Type B pancreatic cell (in vitro differentiated cells): ENCODE data around the gene UBXN11. TPM values are rescaled to one million over a fixed set of nuclear protein-coding genes. Genes with fewer than 3 reads are reported as not detected.

ENCODE experiments used
- DNase-seq: peaks from one replicate; pipeline ENCODE4 v3.0.0; 2021; ENCODE audit warnings: mixed read lengths; ENCODE audit not compliant: unreplicated experiment; ENCODE audit errors: extremely low spot score
- H3K27ac Mint-ChIP-seq: 2 replicates; pipeline ENCODE4 v1.8.0; 2021; ENCODE audit warnings: mild to moderate bottlenecking, mixed read lengths
- H3K27me3 Mint-ChIP-seq: 2 replicates; pipeline ENCODE4 v1.8.0; 2021; ENCODE audit warnings: mixed read lengths
- H3K36me3 Mint-ChIP-seq: 2 replicates; pipeline ENCODE4 v1.8.0; 2021; ENCODE audit warnings: mixed read lengths
- H3K4me1 Mint-ChIP-seq: one replicate; pipeline ENCODE4 v1.8.0; 2021; ENCODE audit warnings: mixed read lengths; ENCODE audit not compliant: unreplicated experiment
- H3K4me3 Mint-ChIP-seq: 2 replicates; pipeline ENCODE4 v1.8.0; 2021; ENCODE audit warnings: mild to moderate bottlenecking, mixed read lengths
- H3K9me3 Mint-ChIP-seq: 2 replicates; pipeline ENCODE4 v1.8.0; 2021; ENCODE audit warnings: mixed read lengths
- CTCF ChIP-seq: fragments of 200-600 bp; sonication (generic); conservative IDR thresholded peaks from 2 replicates; pipeline ENCODE4 v1.5.0; 2021; ENCODE audit warnings: antibody characterized with exemption, mild to moderate bottlenecking
- total RNA-seq: library from RNA; stranded (reverse); gene quantifications from 2 replicates; pipeline ENCODE4 v1.2.1, GENCODE V29; 2021; ENCODE audit warnings: low replicate concordance

Gene UBXN11
- total RNA-seq, 1 donor from 2014 or later: 50.5 TPM

GRCh38 chr1:26276432-26276838 lies 30.0 kb downstream of the UBXN11 start:
- no peak overlapping the region for H3K4me3 Mint-ChIP-seq
- TF ChIP-seq CTCF: no peak
- H3K27ac Mint-ChIP-seq: peak overlapping the region; percentile 89
- H3K9me3 Mint-ChIP-seq: no peaks in the 10 kb centered on the region
- no peaks in the 10 kb centered on the region for H3K27me3 Mint-ChIP-seq
- H3K36me3 Mint-ChIP-seq: peaks cover 28% of the 10 kb centered on the region
- H3K4me1 Mint-ChIP-seq: peaks cover 41% of the 10 kb centered on the region
- no peak for DNase-seq

DNA sequence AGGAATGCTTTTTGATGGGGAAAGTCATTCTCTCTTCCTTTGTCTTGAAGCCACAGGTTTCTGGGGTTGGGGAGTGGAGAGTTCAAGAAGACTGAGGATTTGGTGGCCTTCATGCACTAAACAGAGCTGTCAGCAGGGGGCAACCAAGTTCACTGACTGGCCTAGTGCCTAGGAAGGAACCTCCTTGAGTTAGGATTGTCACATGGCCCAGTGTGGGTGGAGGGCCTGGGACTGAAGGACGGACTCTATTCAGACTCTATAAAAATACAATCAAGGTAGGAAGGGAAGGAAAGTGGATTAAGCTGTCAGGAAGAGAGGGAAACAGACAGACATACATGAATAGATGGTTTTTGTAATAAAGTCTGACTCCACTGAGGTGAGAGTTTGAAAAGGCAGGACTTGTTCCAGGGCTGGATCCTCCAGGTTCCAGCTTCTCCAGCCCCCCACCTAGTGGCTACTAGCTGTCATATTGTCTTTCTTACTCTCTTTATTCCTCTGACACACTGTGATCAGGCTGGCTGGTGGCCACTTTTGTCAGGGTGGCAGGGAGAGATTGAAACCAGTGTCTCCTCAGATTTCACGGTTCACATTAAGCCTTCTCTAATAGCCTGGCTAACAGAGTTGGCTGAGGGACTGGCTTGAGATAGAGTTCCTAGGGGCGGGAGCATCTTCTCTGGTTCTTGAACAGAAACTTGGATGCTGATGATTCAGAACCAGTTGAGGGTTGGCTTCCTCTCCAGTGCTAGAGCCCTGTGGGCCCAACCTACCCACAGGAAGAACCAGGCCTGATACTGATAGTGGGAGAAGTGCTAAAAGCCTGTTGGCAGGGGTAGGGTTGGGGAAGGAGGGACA lies 30.6 kb downstream of the UBXN11 start:
- no peaks in the 10 kb centered on the region for H3K27me3 Mint-ChIP-seq
- H3K9me3 Mint-ChIP-seq: no peaks in the 10 kb centered on the region
- peak; percentile 83 for TF ChIP-seq CTCF
- H3K4me3 Mint-ChIP-seq: peak overlapping the region; percentile 45
- peaks cover 35% of the 10 kb centered on the region for H3K4me1 Mint-ChIP-seq
- H3K36me3 Mint-ChIP-seq: peaks cover 22% of the 10 kb centered on the region
- DNase-seq: peak; percentile 79
- H3K27ac Mint-ChIP-seq: peak overlapping the region; percentile 89

DNA sequence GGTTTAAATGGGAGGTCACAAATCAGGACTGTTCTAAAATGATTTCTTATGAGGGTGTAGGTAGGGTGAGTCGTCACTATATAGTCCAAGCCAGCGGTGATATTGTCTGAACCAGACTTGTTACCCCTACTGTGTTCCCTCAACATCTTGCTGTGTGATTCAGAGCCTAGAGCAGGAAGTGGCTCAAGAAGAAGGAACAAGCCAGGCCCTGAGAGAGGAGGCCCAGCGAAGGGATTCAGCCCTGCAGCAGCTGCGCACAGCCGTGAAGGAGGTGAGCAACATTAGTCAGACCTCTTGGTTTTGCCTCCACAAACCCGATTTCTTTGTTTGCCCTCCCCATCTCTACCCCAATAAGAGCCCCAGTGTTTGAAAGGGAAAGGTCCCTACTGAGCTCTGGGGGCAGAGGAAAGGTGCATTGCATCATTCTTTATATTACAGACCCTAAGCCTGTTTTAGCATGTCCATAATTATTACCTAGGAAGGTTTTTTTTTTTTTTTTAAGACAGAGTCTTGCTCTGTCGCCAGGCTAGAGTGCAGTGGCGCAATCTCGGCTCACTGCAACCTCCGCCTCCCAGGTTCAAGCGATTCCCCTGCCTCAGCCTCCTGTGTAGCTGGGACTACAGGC lies 31.5 kb downstream of the UBXN11 start:
- no peak for TF ChIP-seq CTCF
- no peak overlapping the region for H3K4me3 Mint-ChIP-seq
- no peaks in the 10 kb centered on the region for H3K9me3 Mint-ChIP-seq
- H3K36me3 Mint-ChIP-seq: peaks cover 22% of the 10 kb centered on the region
- DNase-seq: no peak
- no peaks in the 10 kb centered on the region for H3K27me3 Mint-ChIP-seq
- H3K4me1 Mint-ChIP-seq: peaks cover 35% of the 10 kb centered on the region
- H3K27ac Mint-ChIP-seq: peak overlapping the region; percentile 89

DNA sequence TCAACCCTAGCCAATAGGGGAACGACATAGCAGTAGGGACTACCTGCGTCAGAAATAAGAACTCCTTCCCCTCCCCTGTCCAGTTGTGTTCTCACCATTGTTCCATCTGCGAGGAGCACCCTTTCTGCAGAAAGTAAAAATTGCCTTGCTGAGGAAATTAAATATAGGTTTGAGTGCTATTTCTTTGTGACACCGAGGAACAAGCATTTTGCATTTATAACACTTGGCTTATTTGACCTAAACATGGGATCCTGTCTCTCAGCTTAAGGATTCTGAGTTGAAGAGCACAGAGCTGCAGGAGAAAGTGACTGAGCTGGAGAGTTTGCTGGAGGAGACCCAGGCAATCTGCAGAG lies 37.3 kb downstream of the UBXN11 start:
- Mint-ChIP-seq H3K9me3 (no peaks in the 10 kb centered on the region), H3K27ac (no peak overlapping the region), H3K4me1 (no peaks in the 10 kb centered on the region), H3K4me3 (no peak overlapping the region), H3K36me3 (peaks cover 31% of the 10 kb centered on the region), H3K27me3 (no peaks in the 10 kb centered on the region)
- no peak for DNase-seq
- no peak for TF ChIP-seq CTCF

DNA sequence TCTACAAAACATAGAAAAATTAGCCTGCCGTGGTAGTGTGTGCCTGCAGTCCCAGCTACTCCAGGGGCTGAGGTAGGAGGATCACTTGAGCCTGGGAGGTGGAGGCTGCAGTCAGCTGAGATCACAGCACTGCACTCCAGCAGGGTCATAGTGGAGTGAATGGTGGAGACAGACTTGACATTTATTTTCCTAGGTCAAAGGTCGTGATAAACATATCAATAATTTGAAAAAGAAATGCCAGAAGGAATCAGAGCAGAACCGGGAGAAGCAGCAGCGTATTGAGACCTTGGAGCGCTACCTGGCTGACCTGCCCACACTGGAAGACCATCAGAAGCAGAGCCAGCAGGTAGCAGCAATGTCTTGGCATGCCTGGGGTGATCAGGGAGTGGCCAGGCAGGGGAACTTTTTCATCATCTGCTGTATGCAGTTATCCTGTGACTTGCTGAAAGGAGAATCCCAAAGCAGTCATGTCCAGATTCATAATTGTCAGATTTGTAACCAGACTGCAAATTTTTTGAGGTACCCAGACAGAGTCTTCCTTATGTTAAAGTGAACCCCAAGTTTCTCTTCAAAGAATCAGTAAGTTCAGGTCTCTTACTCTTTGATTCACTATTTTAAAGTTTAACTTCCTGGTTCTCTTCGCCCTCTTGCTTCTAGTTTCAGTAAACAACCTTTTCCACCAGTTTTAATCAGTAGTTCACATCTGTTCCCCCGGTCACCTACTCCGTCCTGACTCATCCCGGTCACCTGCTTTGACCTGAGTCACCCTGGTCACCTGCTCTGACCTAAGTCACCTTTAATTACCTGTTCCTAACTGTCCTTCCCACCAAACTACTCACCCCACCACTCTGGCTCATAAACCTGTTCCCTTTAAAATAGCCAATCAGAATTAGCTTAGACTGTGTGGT lies 37.9 kb downstream of the UBXN11 start:
- Mint-ChIP-seq H3K27me3 (no peaks in the 10 kb centered on the region), H3K9me3 (no peaks in the 10 kb centered on the region), H3K36me3 (peaks cover 32% of the 10 kb centered on the region), H3K4me1 (no peaks in the 10 kb centered on the region), H3K27ac (peak overlapping the region; percentile 52), H3K4me3 (no peak overlapping the region)
- no peak for TF ChIP-seq CTCF
- DNase-seq: no peak
